Stomach (tissue), 9 donors: ENCODE data around the gene PRLR. TPM values are rescaled to one million over a fixed set of nuclear protein-coding genes. Genes with fewer than 3 reads are reported as not detected.

Experiments used
- DNase-seq, 2 donors: peaks; one replicate each; pipeline versions ENCODE4 v3.0.0 to v3.0.0-alpha.2; 2013 to 2019
- H3K27ac ChIP-seq, 5 donors: fragments of 200-600 bp in 4 of 5; sonication (generic) in 4 of 5; one replicate each; pipeline ENCODE4 v1.5.1; 2013 to 2019; ENCODE audit warnings: mild to moderate bottlenecking in 1 of 5, moderate library complexity in 1 of 5
- H3K27me3 ChIP-seq, 3 donors: fragments of 200-600 bp; sonication (generic); one replicate each; pipeline ENCODE4 v1.5.1; 2017 to 2019; ENCODE audit warnings: mixed run types in 1 of 3
- H3K36me3 ChIP-seq, 4 donors: fragments of 200-600 bp; sonication (generic); 1 replicate in 3 of 4; 2 replicates in 1 of 4; pipeline ENCODE4 v1.5.1; 2016 to 2019
- H3K4me1 ChIP-seq, 4 donors: fragments of 200-600 bp; sonication (generic); one replicate each; pipeline ENCODE4 v1.5.1; 2016 to 2019
- H3K4me3 ChIP-seq, 4 donors: fragments of 200-600 bp; sonication (generic) in 3 of 4; one replicate each; pipeline ENCODE4 v1.5.1; 2016 to 2019; ENCODE audit warnings: mild to moderate bottlenecking in 1 of 4
- H3K9me3 ChIP-seq, 4 donors: fragments of 200-600 bp; sonication (generic); one replicate each; pipeline ENCODE4 v1.5.1; 2016 to 2019
- EP300 ChIP-seq: sonication (generic); formaldehyde crosslinking; IDR thresholded peaks from one replicate; pipeline ENCODE4 v1.6.1; 2017; ENCODE audit warnings: antibody characterized with exemption
- POLR2A ChIP-seq, 4 donors: fragments of 450-650 bp; IDR thresholded peaks; one replicate each; pipeline ENCODE4 v1.6.1; 2016; ENCODE audit warnings: antibody characterized with exemption in 4 of 4, control low read depth in 2 of 4, mild to moderate bottlenecking in 1 of 4, moderate library complexity in 1 of 4
- POLR2AphosphoS5 ChIP-seq, 3 donors: sonication (generic); formaldehyde crosslinking; IDR thresholded peaks; one replicate each; pipeline ENCODE4 v1.6.1; 2016; ENCODE audit warnings: antibody characterized with exemption in 3 of 3
- whole genome bisulfite sequencing, 5 donors: extraction: QIAGEN DNeasy Blood & Tissue Kit in 3 of 5; methylation state at CpG; one replicate each; pipeline versions ENCODE4 v1.1.5 to v1.1.7; 2013 to 2018; 5-methylcytosine and 5-hydroxymethylcytosine counted together
- intact Hi-C: fragments of 100-400 bp; cut with DNase I; formaldehyde crosslinking; loops from one replicate; pipeline ENCODE4 v1.15.1; 2023; ENCODE audit warnings: low total_unique reads
- polyA plus RNA-seq, 3 donors: library from polyadenylated mRNA; stranded (reverse); fragments of 200-250 nt; gene quantifications; one replicate each; pipeline ENCODE4 v1.2.3, GENCODE V29; 2013
- total RNA-seq, 5 donors: library from RNA; depleted of rRNA; stranded (reverse); fragments of >200 nt; gene quantifications; one replicate each; pipeline versions ENCODE4 v1.1.0 to v1.2.3, GENCODE V29; 2014 to 2016
- TF ChIP-seq, protein P1 (sequence below), 7 experiments: fragments of 450-650 bp in 4 of 7; fragments of 200-600 bp in 3 of 7; sonication (generic) in 3 of 7; IDR thresholded peaks; one replicate each; pipeline ENCODE4 v1.5.1; 2016 to 2019; ENCODE audit warnings: antibody characterized with exemption in 7 of 7, control low read depth in 2 of 7, mild to moderate bottlenecking in 1 of 7
- donor health status: healthy with polysubstance abuse.
- donor health status: Bipolar disorder and iron deficiency.
- donor health status: healthy.

Gene PRLR
- total and polyA plus RNA-seq, 8 donors, result 0.56 to 33.2 (median 4.5) TPM; not detected in 1

DNA sequence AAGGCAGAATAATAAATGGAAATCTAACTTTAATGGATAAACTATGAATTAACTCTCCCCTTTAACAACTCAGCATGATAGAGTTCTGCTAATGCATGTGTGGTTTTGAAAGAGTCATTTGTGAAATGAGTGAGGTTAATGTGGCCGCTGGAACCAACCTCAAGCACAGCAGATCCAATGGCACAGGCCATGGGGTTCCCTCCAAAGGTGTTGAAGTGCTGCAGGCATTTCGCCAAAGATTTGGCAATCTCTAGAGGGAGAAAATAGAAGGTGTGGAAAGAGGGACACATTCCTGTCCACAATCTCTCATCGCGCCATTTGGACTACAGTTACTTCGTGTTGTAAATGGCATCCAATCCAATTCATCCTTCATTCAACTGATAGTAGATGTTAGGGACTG is 217.5 kb downstream of the PRLR start:
- H3K27me3 ChIP-seq, result no peaks in the 10 kb centered on the region
- H3K4me3 ChIP-seq, result no peak overlapping the region
- no peak for DNase-seq
- no peaks in the 10 kb centered on the region for H3K36me3 ChIP-seq
- H3K27ac ChIP-seq, result no peak overlapping the region
- whole genome bisulfite sequencing, 5 donors, result 85 to 93% (median 88%) methylated on average over 5 of the region's 5 CpGs
- no peaks in the 10 kb centered on the region for H3K9me3 ChIP-seq
- intact Hi-C loops, result no loop called here
- TF ChIP-seq EP300, result no peak
- no peak for TF ChIP-seq POLR2A (IDR thresholded peaks at IDR 0.05)
- TF ChIP-seq, protein P1, sequence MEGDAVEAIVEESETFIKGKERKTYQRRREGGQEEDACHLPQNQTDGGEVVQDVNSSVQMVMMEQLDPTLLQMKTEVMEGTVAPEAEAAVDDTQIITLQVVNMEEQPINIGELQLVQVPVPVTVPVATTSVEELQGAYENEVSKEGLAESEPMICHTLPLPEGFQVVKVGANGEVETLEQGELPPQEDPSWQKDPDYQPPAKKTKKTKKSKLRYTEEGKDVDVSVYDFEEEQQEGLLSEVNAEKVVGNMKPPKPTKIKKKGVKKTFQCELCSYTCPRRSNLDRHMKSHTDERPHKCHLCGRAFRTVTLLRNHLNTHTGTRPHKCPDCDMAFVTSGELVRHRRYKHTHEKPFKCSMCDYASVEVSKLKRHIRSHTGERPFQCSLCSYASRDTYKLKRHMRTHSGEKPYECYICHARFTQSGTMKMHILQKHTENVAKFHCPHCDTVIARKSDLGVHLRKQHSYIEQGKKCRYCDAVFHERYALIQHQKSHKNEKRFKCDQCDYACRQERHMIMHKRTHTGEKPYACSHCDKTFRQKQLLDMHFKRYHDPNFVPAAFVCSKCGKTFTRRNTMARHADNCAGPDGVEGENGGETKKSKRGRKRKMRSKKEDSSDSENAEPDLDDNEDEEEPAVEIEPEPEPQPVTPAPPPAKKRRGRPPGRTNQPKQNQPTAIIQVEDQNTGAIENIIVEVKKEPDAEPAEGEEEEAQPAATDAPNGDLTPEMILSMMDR (IDR thresholded peaks at IDR 0.05), result no peak
- no peak for TF ChIP-seq POLR2AphosphoS5 (IDR thresholded peaks at IDR 0.05)
- no peaks in the 10 kb centered on the region for H3K4me1 ChIP-seq

DNA sequence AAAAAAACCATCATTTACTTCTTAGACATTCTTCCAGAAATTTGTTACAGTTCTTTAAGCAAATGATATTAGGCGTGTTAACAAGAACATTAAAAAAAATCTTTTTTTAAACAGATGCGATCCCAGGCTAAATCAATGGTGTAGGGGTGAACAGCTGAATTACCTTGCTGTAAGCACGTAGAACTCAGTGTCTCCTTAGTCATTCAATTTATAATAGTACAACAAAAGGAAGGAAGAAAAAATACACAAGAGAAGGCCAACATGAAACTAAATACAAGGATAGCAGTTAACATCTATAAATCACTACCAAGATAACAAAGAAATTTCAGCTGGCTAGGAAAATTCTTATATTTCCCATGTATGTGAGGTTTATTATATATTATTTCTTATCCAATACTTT is 217.9 kb downstream of the PRLR start:
- Histone ChIP-seq H3K4me1 (no peaks in the 10 kb centered on the region), H3K9me3 (no peaks in the 10 kb centered on the region), H3K36me3 (no peaks in the 10 kb centered on the region), H3K4me3 (no peak overlapping the region), H3K27ac (no peak overlapping the region), H3K27me3 (no peaks in the 10 kb centered on the region)
- WGBS, 5 donors, result 74 to 86% (median 81%) methylated on average over 3 of the region's 3 CpGs
- TF ChIP-seq, protein P1 (IDR thresholded peaks at IDR 0.05), result no peak
- TF ChIP-seq POLR2AphosphoS5 (IDR thresholded peaks at IDR 0.05) (no peak), POLR2A (IDR thresholded peaks at IDR 0.05) (no peak), EP300 (no peak)
- intact Hi-C loops, result no loop called here
- no peak for DNase-seq

DNA sequence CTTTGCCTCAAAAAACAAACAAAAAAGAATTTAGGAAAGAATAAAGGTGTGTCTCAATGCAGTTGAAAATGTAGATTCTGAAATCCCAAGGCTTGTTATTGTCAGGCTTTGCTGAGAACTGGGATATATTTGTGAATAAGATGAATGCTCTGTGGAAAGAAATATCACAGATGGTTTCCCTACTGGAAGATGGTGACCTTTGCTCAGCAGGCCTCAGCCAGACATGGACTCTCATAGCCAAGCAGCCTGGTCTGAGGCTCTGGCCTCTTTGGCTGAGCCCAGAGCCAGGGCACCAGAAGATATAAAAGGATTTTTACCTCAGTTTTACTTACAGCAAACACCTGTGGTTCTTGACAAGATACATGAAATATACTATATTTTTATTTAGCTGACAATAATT is 219.6 kb downstream of the PRLR start:
- H3K4me3 ChIP-seq, result no peak overlapping the region
- H3K27me3 ChIP-seq, result peaks cover 0 to under 1% (median 0%) of the 10 kb centered on the region in 3 donors
- no peak for TF ChIP-seq POLR2AphosphoS5 (IDR thresholded peaks at IDR 0.05)
- H3K9me3 ChIP-seq, result no peaks in the 10 kb centered on the region
- DNase-seq, result no peak
- no peaks in the 10 kb centered on the region for H3K4me1 ChIP-seq
- intact Hi-C loops, result no loop called here
- H3K36me3 ChIP-seq, result no peaks in the 10 kb centered on the region
- H3K27ac ChIP-seq, result no peak overlapping the region

DNA sequence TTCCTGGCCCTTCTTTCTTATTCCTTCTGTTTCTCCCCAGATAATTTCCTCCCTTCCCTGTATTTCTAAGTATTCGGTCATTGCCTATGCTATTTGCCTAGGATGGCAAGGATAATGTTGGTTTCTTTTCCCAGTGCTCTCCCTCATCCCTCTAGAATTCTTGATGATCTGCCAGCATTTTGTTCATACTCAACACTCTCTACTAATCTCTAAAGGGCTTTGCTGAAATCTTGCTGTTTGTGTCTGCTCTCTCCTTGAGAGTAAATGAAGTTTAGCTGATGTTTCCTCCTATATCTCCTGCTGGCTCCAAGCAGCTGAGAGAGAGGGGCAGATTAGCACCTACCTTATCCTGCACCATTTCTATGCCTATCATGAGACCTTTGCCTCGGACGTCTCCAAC is 220.6 kb downstream of the PRLR start:
- intact Hi-C loops, result no loop called here
- no peak overlapping the region for H3K27ac ChIP-seq
- no peak overlapping the region for H3K4me3 ChIP-seq
- no peaks in the 10 kb centered on the region for H3K36me3 ChIP-seq
- DNase-seq, result no peak
- peaks cover 0 to 10% (median 0%) of the 10 kb centered on the region in 3 donors for H3K27me3 ChIP-seq
- WGBS, 5 donors, result 77 to 85% (median 78%) methylated on average over 3 of the region's 3 CpGs
- no peaks in the 10 kb centered on the region for H3K4me1 ChIP-seq
- TF ChIP-seq EP300, result no peak
- TF ChIP-seq POLR2AphosphoS5 (IDR thresholded peaks at IDR 0.05), result no peak
- no peak for TF ChIP-seq POLR2A (IDR thresholded peaks at IDR 0.05)
- TF ChIP-seq, protein P1 (IDR thresholded peaks at IDR 0.05), result no peak
- H3K9me3 ChIP-seq, result no peaks in the 10 kb centered on the region

DNA sequence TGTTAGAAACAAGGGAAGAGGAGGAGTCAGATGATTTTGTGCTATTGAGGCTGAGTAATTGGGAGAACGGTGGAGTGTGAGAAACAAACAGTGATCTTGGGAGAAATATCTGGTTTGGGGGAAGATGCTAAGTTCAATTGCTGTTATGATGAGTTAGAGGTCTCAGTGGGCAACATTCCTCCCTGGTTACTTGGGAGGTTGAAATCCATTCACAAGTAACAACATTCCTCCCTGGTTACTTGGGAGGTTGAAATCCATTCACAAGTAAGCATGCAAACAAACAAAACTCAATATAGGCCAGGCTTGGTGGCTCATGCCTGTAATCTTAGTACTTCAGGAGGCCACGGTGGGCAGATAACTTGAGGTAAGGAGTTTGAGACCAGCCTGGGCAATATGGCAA is 221.3 kb downstream of the PRLR start:
- intact Hi-C loops, result no loop called here
- H3K27me3 ChIP-seq, result peaks cover 0 to 17% (median 0%) of the 10 kb centered on the region in 3 donors
- no peak overlapping the region for H3K4me3 ChIP-seq
- H3K9me3 ChIP-seq, result no peaks in the 10 kb centered on the region
- 46 to 88% (median 66%) methylated on average over 2 of the region's 2 CpGs for WGBS, 5 donors
- TF ChIP-seq, protein P1 (IDR thresholded peaks at IDR 0.05), result no peak
- no peak for TF ChIP-seq POLR2AphosphoS5 (IDR thresholded peaks at IDR 0.05)
- TF ChIP-seq EP300, result no peak
- TF ChIP-seq POLR2A (IDR thresholded peaks at IDR 0.05), result no peak
- H3K36me3 ChIP-seq, result no peaks in the 10 kb centered on the region
- no peak overlapping the region for H3K27ac ChIP-seq
- DNase-seq, result no peak
- no peaks in the 10 kb centered on the region for H3K4me1 ChIP-seq
